ENCODE measurements around the gene CRTC2.
A peak's percentile ranks its signal among the peaks of the same experiment; 100 is the strongest.

Gene CRTC2

GRCh38 chr1:153945795-153946621 lies 12.4 kb downstream of the CRTC2 start:
- peak; percentile 57 for DNase-seq (ENCODE audit: low read depth)

GRCh38 chr1:153945131-153945794 lies 13.1 kb downstream of the CRTC2 start:
- peak; percentile 62 for DNase-seq (ENCODE audit: low read depth)

- no peak for DNase-seq (ENCODE audit: low read depth)
These were observed 13.6 kb downstream of the CRTC2 start for GRCh38 chr1:153944827-153945117.

- no peak for DNase-seq (ENCODE audit: low read depth)
These were observed 14.2 kb downstream of the CRTC2 start for GRCh38 chr1:153944005-153944826.

DNA sequence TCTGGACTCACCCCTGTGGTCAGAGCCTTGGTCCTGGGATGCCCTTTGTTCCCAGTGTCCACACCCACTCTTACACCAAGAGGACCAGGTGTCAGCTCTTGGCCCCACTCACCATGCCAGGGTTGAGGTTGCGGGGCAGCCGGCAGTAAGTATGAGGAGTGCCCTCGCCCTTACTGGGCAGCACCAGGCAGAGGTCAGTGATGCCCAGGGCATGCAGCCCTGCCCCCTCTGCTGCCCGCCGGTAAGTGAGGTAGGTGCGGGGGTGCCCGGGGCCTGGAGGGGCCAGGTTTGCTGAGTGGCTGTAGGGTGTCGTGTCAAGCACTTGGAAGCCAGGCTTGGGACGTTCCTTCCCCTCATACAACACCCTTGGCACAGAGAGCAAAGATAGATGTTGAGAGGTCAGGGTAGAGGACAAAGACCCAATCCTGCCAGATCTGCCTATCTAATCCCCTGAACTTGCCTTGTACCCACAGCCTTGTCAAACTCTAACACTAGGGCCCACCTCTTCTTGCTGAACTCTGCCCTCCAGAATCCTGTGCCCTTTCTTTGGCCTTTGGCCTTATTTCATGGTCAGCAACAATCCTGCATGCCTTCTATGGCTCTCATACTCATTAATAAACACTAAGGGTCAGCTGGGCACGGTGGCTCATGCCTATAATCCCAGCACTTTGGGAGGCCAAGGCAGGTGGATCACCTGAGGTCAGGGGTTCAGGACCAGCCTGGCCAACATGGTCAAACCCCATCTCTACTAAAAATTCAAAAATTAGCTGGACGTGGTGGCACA lies 15.5 kb downstream of the CRTC2 start:
- DNase-seq (ENCODE audit: low read depth): no peak

DNA sequence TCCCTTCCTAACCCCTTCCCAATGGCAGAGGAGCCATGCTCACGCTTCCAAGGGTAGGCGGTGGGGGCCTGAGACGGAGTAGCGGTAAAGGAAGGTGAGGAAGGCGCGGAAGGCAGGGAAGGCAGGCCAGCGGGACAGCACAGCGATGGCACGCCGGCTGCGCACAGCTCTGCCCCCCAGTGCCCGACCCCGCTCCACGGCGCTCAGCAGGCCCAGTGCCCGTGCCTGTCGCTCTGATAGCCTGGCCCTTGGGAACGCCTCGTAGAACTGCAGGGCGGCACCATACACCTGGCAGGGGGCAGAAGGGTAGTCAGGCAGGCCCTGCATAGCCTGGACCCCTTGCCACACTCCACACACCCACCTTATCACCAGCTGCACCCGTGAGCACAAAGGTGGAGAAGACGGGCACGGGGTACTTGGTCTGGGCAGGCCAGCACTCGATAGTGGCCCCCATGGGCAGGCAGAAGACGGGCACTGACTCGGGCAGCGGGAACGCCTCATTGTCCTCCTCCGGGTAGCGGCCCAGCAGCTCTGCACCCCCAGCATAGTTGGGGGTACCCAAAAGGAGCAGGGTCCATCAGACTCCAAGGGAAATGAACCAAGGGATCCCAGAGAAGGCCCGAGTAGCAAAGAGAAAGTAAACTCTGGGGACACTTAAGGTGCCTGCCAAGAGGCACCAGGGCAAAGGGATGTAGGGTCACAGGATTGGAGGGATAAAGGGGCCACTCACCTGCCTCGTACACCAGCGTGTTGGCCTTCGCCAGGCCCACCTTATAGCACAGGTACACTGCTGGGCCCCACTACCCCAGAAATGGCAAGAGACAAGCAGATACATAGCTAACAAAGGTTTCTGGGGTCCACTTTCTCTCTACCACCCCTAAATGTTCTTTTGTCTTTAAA lies 16.3 kb downstream of the CRTC2 start:
- DNase-seq (ENCODE audit: low read depth): no peak

GRCh38 chr1:153940756-153941155 lies 17.7 kb downstream of the CRTC2 start:
- no peak for DNase-seq (ENCODE audit: low read depth)

DNA sequence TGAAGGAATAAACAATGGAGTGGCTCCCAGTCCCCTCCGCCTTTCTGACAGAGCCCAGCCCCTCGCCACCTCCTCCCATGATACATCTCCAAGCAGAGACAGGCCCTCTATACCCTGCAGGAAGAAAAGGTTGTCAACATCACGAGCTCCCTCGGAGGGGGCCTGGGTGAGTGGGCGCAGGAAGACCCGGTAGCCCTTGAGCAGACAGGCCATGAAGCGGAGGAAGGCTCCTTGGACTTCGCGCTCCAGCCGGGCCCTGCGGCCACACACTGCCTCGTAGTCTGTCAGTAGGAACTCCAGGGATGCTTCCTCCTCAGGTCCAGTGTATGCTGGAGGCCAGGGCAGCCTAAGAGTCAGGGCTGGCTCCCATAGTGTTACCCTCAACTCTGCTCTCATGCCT lies 18.9 kb downstream of the CRTC2 start:
- DNase-seq (ENCODE audit: low read depth): no peak

- DNase-seq (ENCODE audit: low read depth): no peak
These were observed 19.4 kb downstream of the CRTC2 start for GRCh38 chr1:153938996-153939395.

DNA sequence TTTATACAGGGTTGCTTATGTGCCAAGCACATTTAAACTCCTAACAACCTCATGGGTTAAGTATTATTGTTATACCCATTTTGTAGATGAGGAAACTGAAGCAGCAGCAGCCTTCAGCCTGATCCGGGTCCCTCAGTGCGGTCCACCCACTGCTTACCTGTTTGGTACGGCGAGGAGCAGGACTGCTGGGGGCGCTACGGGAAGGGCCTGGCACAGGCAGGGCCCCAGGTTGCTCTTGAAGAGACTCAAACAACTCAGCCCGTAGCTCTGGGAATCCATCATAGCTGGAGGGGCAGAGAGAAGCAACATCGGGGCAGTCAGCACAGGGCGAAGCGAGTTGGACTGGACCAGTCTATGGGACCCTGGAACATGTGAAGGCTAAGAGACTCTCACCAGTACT lies 21.1 kb downstream of the CRTC2 start:
- DNase-seq (ENCODE audit: low read depth): no peak

DNA sequence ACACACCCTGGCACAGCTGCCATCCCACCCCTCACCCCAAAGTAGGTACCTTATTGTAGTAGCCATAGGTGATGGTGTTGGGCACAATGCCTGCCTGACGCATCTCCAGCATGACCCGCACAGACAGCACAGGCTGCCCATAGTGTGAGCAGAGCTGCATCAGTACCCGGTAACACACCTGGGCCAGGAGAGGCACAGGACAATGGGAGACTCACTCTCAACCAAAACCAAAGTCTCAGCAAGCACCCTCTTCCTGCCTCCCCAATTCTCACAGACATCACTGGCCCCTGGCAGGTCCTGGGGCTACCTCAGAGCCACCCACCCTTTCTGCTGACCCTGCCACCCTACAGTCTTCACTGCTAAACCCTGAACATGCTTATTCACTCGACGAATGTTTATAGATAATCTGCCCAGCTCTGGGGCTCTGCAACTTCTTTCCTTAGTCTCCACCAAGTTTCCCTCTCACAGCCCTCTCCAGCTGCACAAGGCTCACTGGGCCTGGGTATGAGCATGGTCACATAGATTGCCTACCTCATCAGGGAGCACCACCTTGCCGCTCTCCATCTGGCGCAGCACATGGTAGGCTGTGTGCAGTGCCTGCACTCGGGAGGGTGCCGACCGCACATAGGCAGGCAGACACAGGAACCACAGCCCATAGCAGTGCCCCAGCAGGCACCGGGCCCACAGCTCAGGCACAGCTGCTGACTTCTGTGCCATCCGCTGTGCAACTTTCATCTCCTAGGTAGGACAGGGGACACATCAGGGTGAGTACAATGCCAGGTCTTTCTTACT lies 22.2 kb downstream of the CRTC2 start:
- no peak for DNase-seq (ENCODE audit: low read depth)

GRCh38 chr1:153934746-153935145 lies 23.7 kb downstream of the CRTC2 start:
- DNase-seq (ENCODE audit: low read depth): no peak

DNA sequence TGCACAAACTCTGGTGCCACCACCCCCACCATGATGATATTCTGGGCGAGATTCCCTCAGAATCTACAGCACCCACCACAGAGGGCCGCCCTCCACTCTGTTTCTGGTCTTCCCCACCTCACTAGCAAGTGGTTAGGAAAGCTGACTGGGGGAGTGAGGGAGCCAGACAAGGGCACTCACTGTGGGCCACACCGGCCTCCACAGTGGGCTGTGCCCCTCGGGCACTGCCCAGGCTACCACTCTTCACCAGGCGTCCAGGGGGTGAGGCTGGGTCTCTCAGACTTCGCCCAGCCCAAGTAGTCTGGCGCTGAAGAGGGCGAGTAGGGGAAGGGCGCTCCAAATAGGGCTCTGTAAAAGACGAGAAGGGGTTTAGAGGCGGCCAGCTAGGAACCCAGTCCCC lies 24.5 kb downstream of the CRTC2 start:
- DNase-seq (ENCODE audit: low read depth): no peak

DNA sequence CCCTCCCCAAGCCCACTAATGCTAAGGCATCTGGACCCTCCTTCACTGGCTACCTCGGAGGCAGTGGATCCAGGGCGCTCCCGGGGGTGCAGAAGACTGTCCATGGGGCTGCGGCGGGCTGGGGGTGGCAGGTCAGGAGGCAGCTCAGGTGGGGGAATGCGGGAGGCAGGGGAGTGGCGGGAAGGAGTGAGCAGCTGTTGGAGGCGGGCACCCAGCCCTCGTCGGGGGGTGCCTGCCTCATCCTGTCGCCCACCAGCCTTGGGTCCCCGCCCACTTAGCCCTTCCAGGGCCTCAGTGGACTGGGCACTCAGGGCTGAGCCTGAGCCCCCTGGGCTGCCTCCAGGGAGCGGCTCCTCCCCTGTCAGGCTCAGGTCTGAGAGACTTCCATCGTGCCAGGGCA lies 25.0 kb downstream of the CRTC2 start:
- DNase-seq (ENCODE audit: low read depth): no peak

- no peak for DNase-seq (ENCODE audit: low read depth)
These were observed 26.0 kb downstream of the CRTC2 start for GRCh38 chr1:153932156-153933131.

DNA sequence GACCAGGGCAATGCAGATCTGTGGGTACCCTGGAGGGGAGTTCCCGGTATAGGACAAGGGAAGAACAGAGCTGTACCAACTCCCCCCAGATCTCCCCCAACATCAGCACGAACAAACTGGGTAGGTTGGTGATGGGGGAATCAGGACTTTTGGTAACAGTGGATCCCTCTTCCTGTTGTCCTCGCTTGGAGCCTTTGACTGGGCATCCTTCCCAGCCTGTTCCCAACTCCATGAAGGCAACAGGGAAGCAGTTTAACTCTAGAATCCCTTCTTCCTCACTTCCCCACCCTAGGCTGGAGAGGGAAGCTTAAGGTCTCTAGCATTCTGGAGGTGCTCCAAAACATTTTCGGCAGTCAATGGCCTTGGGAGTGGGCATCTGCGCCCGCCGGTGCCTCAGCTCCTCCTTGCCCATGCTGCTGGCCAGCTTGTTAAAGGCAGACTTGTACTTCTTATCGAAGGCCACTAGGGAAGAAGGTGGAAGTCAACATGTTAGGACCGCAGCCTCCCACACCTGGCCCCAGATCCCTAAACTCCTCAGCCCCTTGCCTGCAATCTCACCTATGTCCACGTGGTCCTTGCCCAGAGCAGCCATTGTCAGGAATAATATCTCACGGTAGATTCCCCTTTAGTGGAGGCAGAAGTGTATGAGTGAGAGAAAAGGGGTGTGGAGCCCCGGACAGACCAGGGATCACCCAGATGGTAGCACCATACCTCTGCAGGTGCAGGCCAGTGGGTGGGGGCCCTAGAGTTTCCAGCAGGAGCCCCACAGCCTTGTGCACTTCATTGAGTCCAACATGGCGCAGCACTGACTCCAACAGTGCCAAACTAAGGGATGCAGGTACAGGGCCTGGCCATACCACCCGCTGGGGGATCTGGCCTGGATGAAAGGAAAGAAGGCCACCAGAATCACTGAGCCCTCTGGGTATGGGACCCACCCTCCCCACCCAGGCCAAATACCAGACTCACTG lies 28.1 kb downstream of the CRTC2 start:
- DNase-seq (ENCODE audit: low read depth): no peak

GRCh38 chr1:153929426-153929825 lies 29.0 kb downstream of the CRTC2 start:
- no peak for DNase-seq (ENCODE audit: low read depth)

DNA sequence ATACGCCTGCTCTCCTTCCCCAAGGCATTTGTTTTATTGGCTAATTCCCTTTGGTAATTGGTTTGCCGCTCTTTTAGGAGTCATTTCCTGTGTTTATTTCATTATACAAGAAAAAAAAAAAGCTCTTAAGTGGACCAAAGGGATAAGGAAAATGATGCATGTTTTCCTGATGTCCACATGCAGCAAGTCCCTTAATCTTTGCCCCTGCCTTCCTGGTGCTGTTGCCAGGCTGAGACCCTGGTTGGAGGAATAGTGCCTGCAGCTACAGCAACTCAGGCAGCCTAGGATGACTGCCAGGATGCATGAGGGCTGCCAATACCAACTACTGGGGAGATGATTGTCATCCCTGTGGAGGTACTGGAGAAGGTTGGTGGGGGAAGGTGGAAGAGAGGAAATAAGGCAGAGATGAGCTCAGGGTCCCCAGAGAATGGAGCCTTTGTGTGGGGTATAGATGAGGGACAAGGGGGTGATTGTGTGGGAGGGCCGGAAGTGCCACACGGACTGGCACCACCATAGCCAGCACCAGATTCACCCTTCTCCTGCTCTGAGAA lies 29.5 kb downstream of the CRTC2 start:
- DNase-seq (ENCODE audit: low read depth): no peak

Measured in stimulated activated CD8-positive, alpha-beta memory T cell treated with anti-CD3 and anti-CD28 coated beads, Interleukin-12 subunit alpha, Interleukin-12 subunit beta, amount 100 ng/mL, for 1 hour (primary cell).